B cell (primary cell): Measurements from ENCODE around the gene MYOD1. TPM values are rescaled to one million over a fixed set of nuclear protein-coding genes. Genes with fewer than 3 reads are reported as not detected.

Experiments
- ATAC-seq: fragments of 200-7000 bp; cut with Tn5 transposase; one replicate; pipeline ENCODE4 v1.10.0; 2021; ENCODE audit warnings: low read depth, mild to moderate bottlenecking, moderate number of reproducible peaks, moderate library complexity
- CTCF ChIA-PET: fragments of 350-600 bp; sonication (Branson Sonifier 250); formaldehyde crosslinking; loops from one replicate; lab custom pipeline; 2021; ENCODE audit warnings: antibody characterized with exemption, inconsistent platforms; lab: Charles Lee
- POLR2A ChIA-PET: fragments of 350-600 bp; sonication (Branson Sonifier 250); formaldehyde crosslinking; loops from one replicate; lab custom pipeline; 2021; ENCODE audit warnings: antibody characterized with exemption; lab: Charles Lee
- DNase-seq: peaks from one replicate; pipeline ENCODE4 v3.0.0; 2013
- H2AFZ ChIP-seq: 2 replicates; pipeline ENCODE4 v1.6.1; 2012; ENCODE audit warnings: mild to moderate bottlenecking, low read depth, low read length; ENCODE audit not compliant: insufficient read depth, poor library complexity, severe bottlenecking
- H3K27ac ChIP-seq, 2 donors: 1 replicate in 1 of 2; 2 replicates in 1 of 2; pipeline ENCODE4 v1.5.1; 2012 to 2013; ENCODE audit warnings: low read length in 2 of 2, mild to moderate bottlenecking in 2 of 2, moderate library complexity in 1 of 2
- H3K27me3 ChIP-seq, 4 experiments: fragments of 200-600 bp in 1 of 4; sonication (generic) in 1 of 4; replicated peaks in 1 of 4; 1 replicate in 2 of 4; 2 replicates in 2 of 4; pipeline versions ENCODE4 v1.6.1 to v1.7.0; 2013 to 2016; ENCODE audit warnings: low read length in 3 of 4, mild to moderate bottlenecking in 2 of 4, mixed read lengths in 1 of 4, moderate library complexity in 1 of 4; ENCODE audit not compliant: insufficient read depth in 4 of 4, control insufficient read depth in 3 of 4; ENCODE audit errors: control extremely low read depth in 1 of 4
- H3K36me3 ChIP-seq, 2 experiments: replicated peaks in 1 of 2; 1 replicate in 1 of 2; 2 replicates in 1 of 2; pipeline versions ENCODE4 v1.6.1 to v1.7.1; 2013; ENCODE audit warnings: low read length in 1 of 2; ENCODE audit not compliant: insufficient read depth in 2 of 2, control insufficient read depth in 1 of 2; ENCODE audit errors: control extremely low read depth in 1 of 2, extremely low read depth in 1 of 2
- H3K4me1 ChIP-seq, 2 donors: fragments of 200-600 bp in 1 of 2; sonication (generic) in 1 of 2; 1 replicate in 1 of 2; 2 replicates in 1 of 2; pipeline versions ENCODE4 v1.5.1 to v1.6.1; 2013 to 2017; ENCODE audit warnings: low read length in 2 of 2; ENCODE audit not compliant: control insufficient read depth in 2 of 2, insufficient read depth in 2 of 2
- H3K4me2 ChIP-seq: replicated peaks from 2 replicates; pipeline ENCODE3; 2012; ENCODE audit warnings: mild to moderate bottlenecking, low read depth, low read length; ENCODE audit not compliant: poor library complexity, severe bottlenecking
- H3K4me3 ChIP-seq, 5 experiments: fragments of 200-600 bp in 1 of 5; sonication (generic) in 1 of 5; 1 replicate in 3 of 5; 2 replicates in 2 of 5; pipeline versions ENCODE4 v1.5.1 to v1.7.0; 2011 to 2016; ENCODE audit warnings: low read length in 4 of 5, mild to moderate bottlenecking in 4 of 5, low read depth in 2 of 5, control low read depth in 1 of 5, moderate library complexity in 1 of 5; ENCODE audit not compliant: insufficient read depth in 1 of 5; ENCODE audit errors: control extremely low read depth in 1 of 5, extremely low read depth in 1 of 5
- H3K79me2 ChIP-seq: fragments of 200-600 bp; sonication (generic); one replicate; pipeline ENCODE4 v1.6.0; 2016; ENCODE audit warnings: low read length; ENCODE audit not compliant: control insufficient read depth, insufficient read depth
- H3K9ac ChIP-seq: fragments of 200-600 bp; sonication (generic); 2 replicates; pipeline ENCODE4 v1.6.1; 2017; ENCODE audit warnings: mild to moderate bottlenecking, low read length, moderate library complexity
- H3K9me3 ChIP-seq, 3 donors: one replicate each; pipeline versions ENCODE4 v1.6.1 to v1.7.1; 2013; ENCODE audit warnings: low read length in 2 of 3; ENCODE audit not compliant: control insufficient read depth in 2 of 3, insufficient read depth in 1 of 3; ENCODE audit errors: control extremely low read depth in 1 of 3
- H4K20me1 ChIP-seq: 2 replicates; pipeline ENCODE4 v1.6.0; 2012; ENCODE audit warnings: mild to moderate bottlenecking, low read length; ENCODE audit not compliant: insufficient read depth, control insufficient read depth, poor library complexity, severe bottlenecking
- H3K27ac Mint-ChIP-seq: one replicate; pipeline ENCODE4 v1.8.0; 2021; ENCODE audit warnings: mixed read lengths
- H3K27me3 Mint-ChIP-seq: one replicate; pipeline ENCODE4 v1.8.0; 2021; ENCODE audit warnings: mixed read lengths
- H3K4me1 Mint-ChIP-seq: one replicate; pipeline ENCODE4 v1.8.0; 2021; ENCODE audit warnings: mixed read lengths
- H3K4me3 Mint-ChIP-seq: one replicate; pipeline ENCODE4 v1.8.0; 2021; ENCODE audit warnings: mixed read lengths
- H3K9me3 Mint-ChIP-seq: one replicate; pipeline ENCODE4 v1.8.0; 2022; ENCODE audit warnings: mixed read lengths; ENCODE audit not compliant: insufficient read depth
- CTCF ChIP-seq: fragments of 200-600 bp; IDR thresholded peaks from one replicate; pipeline ENCODE4 v1.8.0; 2022; ENCODE audit warnings: antibody characterized with exemption, mild to moderate bottlenecking
- EZH2 ChIP-seq: IDR thresholded peaks from 2 replicates; pipeline ENCODE4 v1.6.1; 2012; ENCODE audit warnings: borderline replicate concordance, low read depth, mild to moderate bottlenecking, moderate library complexity, low read length; ENCODE audit not compliant: insufficient read depth, poor library complexity, severe bottlenecking
- WGBS: methylation state at CpG from one replicate; pipeline ENCODE4 v1.1.5; 2013; ENCODE audit warnings: missing lambda C conversion rate; ENCODE audit not compliant: insufficient coverage; 5-methylcytosine and 5-hydroxymethylcytosine counted together
- intact Hi-C: fragments of 100-400 bp; cut with micrococcal nuclease; formaldehyde crosslinking; loops from one replicate; pipeline ENCODE4 v1.10.0; 2022
- polyA plus RNA-seq: library from polyadenylated mRNA; depleted of rRNA; stranded (reverse); fragments of >200 nt; gene quantifications from 2 replicates; pipeline ENCODE4 v1.2.3, GENCODE V29; 2012
- total RNA-seq, 2 donors: library from RNA; stranded (reverse); fragments of 120-200 nt in 1 of 2; gene quantifications; 1 replicate in 1 of 2; 2 replicates in 1 of 2; pipeline versions ENCODE4 v1.2.3 to v1.2.4, GENCODE V29; 2013 to 2022

MYOD1 gene
- total and polyA plus RNA-seq, 2 donors (not counting 1 experiment from before 2014, with no cell fraction given): not detected

- POLR2A ChIA-PET: no interaction called here
- no peaks in the 10 kb centered on the region for H3K79me2 ChIP-seq
- no peaks in the 10 kb centered on the region for H3K4me1 ChIP-seq
- H2AFZ ChIP-seq: no peak overlapping the region
- no peaks in the 10 kb centered on the region for H3K4me1 Mint-ChIP-seq
- no peak overlapping the region for H3K27ac Mint-ChIP-seq
- H4K20me1 ChIP-seq: no peaks in the 10 kb centered on the region
- H3K27ac ChIP-seq: no peak overlapping the region
- no peaks in the 10 kb centered on the region for H3K36me3 ChIP-seq
- TF ChIP-seq EZH2 (no peak), CTCF (no peak)
- no peaks in the 10 kb centered on the region for H3K9me3 Mint-ChIP-seq
- no peak overlapping the region for H3K4me2 ChIP-seq
- H3K27me3 ChIP-seq: no peaks in the 10 kb centered on the region
- no peak for ATAC-seq
- intact Hi-C loops: no loop called here
- no peak for DNase-seq
- WGBS: 72% methylated on average over 9 of the region's 12 CpGs
- no peak overlapping the region for H3K4me3 Mint-ChIP-seq
- CTCF ChIA-PET: no interaction called here
- H3K27me3 Mint-ChIP-seq: peaks cover 22% of the 10 kb centered on the region
- no peak overlapping the region for H3K9ac ChIP-seq
- peaks cover 0 to 3% (median 0%) of the 10 kb centered on the region in 3 donors for H3K9me3 ChIP-seq
- no peak overlapping the region for H3K4me3 ChIP-seq
Measured at GRCh38 chr11:17683377-17684161, 35.8 kb upstream of the MYOD1 start.

- ChIA-PET POLR2A (no interaction called here), CTCF (no interaction called here)
- H3K9me3 ChIP-seq: peaks cover 0 to 3% (median 0%) of the 10 kb centered on the region in 3 donors
- Mint-ChIP-seq H3K27me3 (peaks cover 21% of the 10 kb centered on the region), H3K4me1 (no peaks in the 10 kb centered on the region), H3K27ac (no peak overlapping the region), H3K9me3 (no peaks in the 10 kb centered on the region), H3K4me3 (no peak overlapping the region)
- no peak for ATAC-seq
- no peaks in the 10 kb centered on the region for H3K79me2 ChIP-seq
- WGBS: 81% methylated on average over 3 of the region's 5 CpGs
- H3K4me1 ChIP-seq: no peaks in the 10 kb centered on the region
- no peaks in the 10 kb centered on the region for H4K20me1 ChIP-seq
- no peak for DNase-seq
- no peaks in the 10 kb centered on the region for H3K36me3 ChIP-seq
- no peak overlapping the region for H3K9ac ChIP-seq
- no peak overlapping the region for H3K27ac ChIP-seq
- no peak overlapping the region for H3K4me2 ChIP-seq
- H3K4me3 ChIP-seq: no peak overlapping the region
- TF ChIP-seq CTCF (no peak), EZH2 (no peak)
- intact Hi-C loops: no loop called here
- H2AFZ ChIP-seq: no peak overlapping the region
- H3K27me3 ChIP-seq: no peaks in the 10 kb centered on the region
Measured at GRCh38 chr11:17684550-17684949, 34.8 kb upstream of the MYOD1 start.
